Stimulated activated naive CD4-positive, alpha-beta T cell (primary cell): Measurements from ENCODE around the gene TMEM217.
"Not testable (repeated sequence)": the region's sequence is repeated elsewhere in the genome, so short reads cannot be mapped to it uniquely, and the experiment has no call there.

Experiments used
- DNase-seq, 6 experiments: peaks; one replicate each; lab custom pipeline; 2025; lab: John Stamatoyannopoulos, UW

TMEM217 gene

DNA sequence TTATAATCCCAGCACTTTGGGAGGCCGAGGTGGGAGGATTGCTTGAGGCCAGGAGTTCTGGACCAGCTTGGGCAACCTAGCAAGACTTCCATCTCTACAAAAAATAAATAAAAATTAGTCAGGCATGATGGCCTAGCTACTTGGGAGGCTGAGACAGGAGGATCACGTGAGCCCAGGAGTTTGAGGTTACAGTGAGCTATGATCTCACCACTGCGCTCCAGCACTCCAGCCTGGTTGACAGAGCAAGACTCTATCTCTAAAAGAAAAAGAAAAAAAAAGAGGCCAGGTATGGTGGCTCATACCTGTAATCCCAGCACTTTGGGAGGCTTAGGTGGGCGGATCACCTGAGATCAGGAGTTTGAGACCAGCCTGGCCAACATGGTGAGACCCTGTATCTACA, 77.3 kb downstream of the TMEM217 start:
- not testable (repeated sequence) for DNase-seq

DNA sequence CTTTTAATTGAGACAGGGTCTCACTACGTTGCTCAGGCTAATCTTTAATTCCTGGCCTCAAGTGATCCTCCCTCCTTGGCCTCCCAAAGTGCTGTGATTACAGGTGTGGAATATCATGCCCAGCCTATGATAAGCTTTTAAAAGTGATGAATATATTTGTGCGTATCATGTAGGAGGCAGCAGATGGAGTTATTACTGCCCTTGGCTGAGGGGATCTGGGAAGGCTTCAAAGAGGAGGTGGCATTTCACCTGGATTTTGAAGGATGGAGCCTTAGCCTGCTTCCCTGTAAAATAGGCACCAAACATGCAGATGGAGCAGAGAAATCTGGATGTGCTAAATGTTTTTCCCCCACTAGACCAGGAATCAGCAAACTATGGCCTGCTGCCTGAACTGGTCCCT, 77.9 kb downstream of the TMEM217 start:
- DNase-seq, result no peak

DNA sequence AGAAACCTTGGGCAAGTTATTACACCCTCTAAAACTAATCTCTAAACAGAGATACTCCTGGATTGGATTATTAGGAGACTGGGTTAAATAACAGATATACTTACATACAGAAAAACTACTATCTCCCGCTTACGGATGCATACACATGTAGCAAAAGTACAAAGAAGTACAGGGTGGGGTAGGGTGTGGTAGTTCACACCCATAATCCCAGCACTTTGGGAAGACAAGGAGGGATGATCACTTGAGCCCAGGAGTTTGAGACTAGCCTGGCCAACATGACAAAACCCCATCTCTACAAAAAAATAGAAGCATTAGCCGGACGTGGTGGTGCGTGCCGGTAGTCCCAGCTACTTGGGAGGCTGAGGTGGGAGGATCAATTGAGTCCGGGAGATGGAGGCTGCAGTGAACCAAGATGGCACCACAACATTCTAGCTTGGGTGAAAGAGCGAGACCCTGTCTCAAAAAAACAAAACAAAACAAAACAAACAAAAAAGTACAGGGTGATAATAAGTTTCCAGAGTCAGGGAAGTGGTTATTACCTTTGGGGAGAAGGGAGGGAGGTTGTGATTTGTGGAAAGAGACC, 79.9 kb downstream of the TMEM217 start:
- DNase-seq, result no peak

DNA sequence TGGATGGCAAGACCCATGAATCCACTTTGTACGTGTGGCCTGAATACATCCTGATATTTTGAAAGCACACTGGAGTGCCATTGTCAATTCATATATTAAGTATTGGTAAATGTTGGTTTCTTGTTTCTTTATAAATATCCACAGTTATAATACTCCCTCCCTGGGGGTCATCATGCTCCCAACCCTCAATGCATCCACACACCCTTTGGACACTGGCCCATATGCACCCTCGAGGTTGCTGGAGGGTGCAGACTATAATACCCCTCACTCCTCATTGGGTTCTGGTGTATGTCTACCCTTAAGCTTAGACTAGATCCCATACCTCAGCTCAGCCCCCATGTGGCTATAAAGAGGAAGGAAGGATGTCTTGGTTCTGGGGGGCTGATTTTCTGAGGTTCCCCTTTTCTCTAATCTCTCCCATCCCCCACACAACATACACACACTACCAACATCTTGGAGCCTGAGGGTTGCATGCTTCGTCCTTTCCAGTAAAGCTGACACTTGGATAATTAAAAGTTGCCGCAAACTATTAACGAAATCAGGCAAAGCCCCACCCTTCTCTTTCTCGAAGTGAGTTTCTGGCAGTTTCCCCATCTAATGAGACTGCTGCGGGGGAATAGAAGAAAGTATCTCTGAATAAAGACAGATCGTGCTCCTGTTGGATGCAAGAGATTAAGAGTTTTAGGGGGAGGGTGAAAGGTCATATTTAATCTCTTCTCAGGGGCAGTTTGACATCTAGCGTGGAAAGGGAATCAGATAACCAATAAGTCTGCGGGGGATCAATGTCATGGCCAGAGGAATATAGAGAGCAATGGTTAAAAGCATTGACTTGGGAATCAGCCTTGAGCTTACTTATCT, 80.6 kb downstream of the TMEM217 start:
- DNase-seq, result no peak

DNA sequence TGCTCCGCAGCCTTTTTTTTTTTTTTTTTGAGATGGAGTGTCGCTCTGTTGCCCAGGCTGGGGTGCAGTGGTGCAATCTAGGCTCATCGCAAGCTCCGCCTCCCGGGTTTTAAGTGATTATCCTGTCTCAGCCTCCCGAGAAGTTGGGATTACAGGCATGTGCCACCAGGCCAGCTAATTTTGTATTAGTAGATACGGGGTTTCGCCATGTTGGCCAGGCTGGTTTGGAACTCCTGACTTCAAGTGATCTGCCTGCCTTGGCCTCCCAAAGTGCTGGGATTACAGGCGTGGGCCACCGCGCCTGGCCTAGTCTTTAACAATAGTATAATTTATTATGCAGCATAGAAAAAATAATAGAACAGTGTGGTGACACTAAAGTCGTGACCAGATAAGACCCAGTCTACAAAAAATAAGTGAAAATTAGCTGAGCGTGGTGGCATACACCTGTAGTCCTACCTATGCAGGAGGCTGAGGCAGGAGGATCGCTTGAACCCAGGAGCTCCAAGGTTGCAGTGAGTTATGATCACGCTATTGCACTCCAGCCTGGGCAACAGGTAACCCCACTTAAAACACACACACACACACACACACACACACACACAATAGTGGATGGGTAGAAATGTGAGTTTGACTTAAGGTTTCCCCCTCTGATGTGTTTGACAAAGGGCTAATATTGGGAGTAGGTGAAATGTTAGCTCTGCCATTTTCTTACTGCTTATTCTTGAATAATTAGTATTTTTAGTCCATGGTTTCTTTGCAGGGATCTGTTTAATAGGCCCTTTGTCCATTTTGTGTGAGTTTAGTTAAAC, 81.5 kb downstream of the TMEM217 start:
- DNase-seq, result no peak

DNA sequence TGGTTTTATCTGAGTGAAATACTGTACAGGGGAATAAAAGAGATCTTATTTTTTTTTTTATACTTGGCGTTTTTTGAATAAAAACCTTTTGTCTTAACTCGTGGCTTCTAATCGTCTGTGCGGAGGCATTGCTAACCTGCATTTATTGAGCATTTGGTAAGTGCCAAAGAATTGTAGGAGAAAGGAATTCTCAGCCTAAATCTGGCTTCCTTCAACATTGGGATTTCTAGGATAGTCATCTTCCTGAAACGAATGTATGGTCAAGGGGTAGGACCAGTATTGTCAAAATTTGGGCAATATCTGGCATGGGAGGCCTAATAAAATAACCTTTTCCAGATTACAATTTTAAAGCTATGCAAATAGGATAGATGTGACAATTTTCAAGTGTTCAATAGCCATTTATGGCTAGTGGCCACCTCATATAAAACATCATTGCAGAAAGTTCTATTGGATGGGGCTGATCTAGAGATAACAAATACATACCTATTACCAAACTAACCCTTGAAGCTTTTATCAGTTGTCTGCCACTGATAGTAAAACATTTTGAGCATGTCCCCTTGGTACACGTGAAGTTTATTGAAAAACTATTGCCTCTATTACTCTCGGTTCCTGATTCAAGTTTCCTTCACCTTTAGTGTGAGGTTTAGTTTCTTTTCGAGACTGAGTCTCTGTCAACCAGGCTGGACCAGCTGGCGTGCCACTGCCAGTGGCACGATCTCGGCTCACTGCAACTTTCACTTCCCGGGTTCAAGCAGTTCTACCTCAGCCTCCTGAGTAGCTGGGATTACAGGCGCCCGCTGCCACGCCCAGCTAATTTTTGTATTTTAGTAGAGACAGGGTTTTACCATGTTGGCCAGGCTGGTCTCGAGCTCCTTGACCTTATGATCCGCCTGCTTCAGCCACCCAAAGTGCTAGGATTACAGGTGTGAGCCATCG, 82.3 kb downstream of the TMEM217 start:
- no peak for DNase-seq

DNA sequence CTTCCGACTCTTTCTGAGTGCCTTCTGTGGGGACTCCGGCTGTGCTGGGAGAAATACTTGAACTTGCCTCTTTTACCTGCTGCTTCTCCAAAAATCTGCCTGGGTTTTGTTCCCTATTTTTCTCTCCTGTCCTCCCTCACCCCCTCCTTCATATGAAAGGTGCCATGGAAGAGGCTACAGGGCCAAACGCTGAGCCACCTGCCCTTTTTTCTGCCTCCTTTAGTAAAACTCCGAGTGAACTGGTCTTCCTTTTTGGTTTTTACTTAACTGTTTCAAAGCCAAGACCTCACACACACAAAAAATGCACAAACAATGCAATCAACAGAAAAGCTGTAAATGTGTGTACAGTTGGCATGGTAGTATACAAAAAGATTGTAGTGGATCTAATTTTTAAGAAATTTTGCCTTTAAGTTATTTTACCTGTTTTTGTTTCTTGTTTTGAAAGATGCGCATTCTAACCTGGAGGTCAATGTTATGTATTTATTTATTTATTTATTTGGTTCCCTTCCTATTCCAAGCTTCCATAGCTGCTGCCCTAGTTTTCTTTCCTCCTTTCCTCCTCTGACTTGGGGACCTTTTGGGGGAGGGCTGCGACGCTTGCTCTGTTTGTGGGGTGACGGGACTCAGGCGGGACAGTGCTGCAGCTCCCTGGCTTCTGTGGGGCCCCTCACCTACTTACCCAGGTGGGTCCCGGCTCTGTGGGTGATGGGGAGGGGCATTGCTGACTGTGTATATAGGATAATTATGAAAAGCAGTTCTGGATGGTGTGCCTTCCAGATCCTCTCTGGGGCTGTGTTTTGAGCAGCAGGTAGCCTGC, 83.2 kb downstream of the TMEM217 start:
- no peak for DNase-seq

DNA sequence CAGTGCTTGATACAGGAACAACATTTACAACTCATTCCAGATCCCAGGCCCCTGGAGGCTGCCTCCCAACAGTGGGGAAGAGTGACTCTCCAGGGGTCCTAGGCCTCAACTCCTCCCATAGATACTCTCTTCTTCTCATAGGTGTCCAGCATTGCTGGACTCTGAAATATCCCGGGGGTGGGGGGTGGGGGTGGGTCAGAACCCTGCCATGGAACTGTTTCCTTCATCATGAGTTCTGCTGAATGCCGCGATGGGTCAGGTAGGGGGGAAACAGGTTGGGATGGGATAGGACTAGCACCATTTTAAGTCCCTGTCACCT, 83.8 kb downstream of the TMEM217 start:
- DNase-seq, result no peak

DNA sequence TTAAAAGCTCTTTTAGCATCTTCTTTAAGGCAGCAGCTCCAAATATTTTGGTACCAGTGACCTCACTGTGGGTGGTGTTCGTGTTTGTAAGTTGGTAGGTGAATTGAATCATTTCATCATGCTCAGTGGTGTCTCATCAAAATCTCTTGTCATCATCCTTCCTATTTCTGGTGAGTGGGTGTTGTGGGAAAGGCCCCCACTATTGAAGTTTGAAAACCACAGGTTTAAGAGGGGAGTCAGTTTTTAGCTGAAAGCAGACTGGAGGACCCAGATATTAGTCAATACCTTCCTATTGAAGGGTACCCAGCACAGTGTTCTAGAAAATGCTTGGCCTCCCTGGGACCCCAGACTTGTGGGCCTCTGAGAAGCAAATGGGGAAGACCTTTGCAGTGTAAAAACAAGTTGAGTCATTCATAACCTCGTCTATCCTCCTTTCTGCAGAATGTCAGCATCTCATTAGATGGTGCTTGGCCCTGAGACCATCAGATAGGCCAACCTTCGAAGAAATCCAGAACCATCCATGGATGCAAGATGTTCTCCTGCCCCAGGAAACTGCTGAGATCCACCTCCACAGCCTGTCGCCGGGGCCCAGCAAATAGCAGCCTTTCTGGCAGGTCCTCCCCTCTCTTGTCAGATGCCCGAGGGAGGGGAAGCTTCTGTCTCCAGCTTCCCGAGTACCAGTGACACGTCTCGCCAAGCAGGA, 84.3 kb downstream of the TMEM217 start:
- DNase-seq, result peak in 1 of 6 experiments; percentile 34

DNA sequence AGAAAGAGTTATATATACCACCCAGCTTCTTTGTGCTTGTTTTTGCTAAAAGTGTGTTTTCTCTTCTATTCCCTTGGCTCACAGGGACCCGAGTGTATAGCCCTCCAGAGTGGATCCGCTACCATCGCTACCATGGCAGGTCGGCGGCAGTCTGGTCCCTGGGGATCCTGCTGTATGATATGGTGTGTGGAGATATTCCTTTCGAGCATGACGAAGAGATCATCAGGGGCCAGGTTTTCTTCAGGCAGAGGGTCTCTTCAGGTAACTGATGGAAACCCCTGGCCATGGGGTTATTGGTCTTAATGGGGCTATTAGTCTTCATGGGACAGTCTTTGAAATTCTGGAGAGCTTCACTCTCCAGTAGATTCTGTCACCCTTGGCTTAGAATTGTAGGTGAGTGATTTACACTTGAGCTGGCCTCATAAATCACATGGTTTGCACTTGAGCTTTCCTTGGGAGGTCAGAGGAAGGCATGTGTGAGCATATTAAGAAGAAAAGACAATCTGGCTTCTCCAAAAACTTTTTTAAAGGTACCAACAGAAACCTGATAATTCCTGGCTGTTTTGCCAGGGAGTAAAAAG, 84.9 kb downstream of the TMEM217 start:
- no peak for DNase-seq

DNA sequence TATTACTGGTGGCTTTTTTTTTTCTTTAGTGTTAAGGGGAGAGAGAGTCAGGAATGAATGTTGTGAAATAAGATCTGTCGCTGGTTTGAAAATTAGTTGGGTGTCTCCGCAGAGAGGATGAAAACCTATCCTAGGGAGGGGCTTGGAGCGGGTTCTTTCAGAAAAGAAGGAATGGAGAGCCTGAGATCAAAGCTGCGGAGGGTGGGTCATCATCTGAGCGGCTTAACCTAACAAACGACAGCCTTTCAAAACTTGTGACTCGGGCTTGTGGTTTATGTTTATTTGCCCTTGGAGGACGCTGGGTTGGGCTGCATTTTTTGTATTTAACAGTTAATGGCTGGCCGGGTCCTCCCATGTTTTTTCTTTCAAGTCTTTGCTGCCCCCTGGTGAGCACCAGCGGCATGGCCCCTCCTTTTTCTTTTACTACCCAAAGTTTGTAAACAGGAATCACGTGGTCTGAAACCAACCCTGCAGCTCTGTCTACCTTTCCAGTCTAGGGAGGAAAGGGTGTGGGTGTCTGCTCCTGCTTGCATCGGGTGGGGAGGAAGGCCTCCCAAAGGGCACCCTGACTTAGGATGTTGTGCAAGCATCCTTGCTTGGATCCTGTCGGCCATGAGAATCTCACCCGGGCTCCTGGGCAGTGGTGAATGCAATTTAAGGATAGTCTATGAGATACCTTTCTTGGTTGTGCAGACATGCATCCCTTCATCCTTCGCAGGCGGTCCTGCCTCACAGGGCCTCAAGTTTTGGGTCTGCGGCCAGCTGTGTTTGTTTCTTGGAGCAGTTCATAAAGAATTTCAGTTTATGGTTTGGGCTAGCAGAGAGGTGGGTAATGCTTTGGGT, 85.8 kb downstream of the TMEM217 start:
- peak; percentile 82 to 97 (median 90) for DNase-seq

DNA sequence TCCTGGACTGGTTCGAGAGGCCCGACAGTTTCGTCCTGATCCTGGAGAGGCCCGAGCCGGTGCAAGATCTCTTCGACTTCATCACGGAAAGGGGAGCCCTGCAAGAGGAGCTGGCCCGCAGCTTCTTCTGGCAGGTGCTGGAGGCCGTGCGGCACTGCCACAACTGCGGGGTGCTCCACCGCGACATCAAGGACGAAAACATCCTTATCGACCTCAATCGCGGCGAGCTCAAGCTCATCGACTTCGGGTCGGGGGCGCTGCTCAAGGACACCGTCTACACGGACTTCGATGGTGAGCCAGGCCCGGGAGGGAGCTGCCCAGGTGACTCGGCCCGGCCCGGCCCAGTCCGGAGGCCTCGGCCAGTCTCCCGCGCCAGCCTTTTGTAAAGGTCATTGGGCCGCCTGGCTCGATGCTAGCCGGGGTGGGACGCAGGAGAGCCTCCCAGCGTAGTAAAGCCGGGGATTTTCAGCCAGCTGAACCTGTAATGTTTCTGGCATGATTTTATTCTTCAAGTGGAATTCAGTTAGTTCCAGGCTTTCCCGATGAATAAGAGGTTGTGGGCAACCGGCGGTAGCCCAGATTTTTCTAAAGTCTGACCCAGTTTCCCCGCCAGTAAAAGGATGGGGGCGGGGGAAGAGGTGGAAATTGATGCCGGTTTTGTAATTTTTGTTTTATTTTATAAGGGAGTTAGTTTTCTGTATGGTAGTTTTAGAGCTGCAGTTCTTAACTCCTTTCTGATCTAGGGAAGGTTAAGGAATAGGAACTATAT, 86.6 kb downstream of the TMEM217 start:
- DNase-seq, result peak; percentile 16 to 57 (median 33)

DNA sequence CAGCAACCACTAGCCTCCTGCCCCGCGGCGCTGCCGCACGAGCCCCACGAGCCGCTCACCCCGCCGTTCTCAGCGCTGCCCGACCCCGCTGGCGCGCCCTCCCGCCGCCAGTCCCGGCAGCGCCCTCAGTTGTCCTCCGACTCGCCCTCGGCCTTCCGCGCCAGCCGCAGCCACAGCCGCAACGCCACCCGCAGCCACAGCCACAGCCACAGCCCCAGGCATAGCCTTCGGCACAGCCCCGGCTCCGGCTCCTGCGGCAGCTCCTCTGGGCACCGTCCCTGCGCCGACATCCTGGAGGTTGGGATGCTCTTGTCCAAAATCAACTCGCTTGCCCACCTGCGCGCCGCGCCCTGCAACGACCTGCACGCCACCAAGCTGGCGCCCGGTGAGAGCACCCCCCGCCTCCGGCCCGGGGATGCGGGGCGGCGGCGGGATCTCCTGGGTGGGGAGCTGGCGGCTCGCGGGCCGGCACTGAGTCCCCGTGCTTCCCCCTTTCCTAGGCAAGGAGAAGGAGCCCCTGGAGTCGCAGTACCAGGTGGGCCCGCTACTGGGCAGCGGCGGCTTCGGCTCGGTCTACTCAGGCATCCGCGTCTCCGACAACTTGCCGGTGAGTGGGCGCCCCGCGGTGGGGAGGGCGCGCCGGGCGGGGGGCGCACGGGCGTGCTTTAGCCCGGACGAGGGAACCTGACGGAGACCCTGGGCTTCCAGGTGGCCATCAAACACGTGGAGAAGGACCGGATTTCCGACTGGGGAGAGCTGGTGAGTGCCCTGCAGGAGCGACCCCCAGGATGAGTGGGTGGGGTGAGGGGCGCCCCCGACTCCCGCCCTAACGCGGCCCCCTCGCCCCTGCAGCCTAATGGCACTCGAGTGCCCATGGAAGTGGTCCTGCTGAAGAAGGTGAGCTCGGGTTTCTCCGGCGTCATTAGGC, 87.4 kb downstream of the TMEM217 start:
- DNase-seq, result peak in 4 of 6 experiments; percentile 41 to 54 (median 47)

DNA sequence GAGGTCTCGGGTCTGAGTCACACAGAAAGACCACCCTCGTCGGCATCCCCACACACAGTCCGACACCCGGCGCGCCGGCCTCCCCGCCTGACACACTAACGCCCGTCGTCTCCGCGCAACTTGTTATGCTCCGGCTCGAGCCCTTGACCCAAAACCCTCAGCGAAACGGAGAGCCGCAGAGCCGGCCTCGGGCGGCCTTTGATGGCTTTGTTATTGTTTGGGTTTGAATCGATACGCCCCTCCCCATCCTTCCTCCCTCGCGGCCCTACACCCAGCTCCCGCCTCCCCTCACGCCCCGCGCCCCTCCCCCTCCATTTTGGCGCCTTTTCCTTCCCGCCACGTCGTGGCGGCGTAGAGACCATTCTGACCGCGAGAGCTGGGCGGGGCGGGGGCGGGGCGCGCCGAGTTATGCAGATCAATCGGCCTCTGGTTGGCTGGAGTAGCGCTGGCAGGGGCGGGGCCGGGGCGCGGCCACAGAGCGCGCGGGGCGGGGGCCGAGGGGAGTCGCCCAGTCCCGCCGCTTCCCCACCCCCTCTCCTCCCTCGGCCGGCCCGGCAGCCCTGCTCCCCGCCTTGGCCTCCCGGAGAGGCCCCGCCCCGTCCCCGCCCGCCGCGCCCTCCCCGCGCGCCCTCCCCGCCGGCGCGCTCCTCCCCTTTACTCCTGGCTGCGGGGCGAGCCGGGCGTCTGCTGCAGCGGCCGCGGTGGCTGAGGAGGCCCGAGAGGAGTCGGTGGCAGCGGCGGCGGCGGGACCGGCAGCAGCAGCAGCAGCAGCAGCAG, 88.3 kb downstream of the TMEM217 start, which contains the start of gene PIM1:
Gene PIM1, plus strand, starts transcription at position 657 of the 777 bp plus-strand sequence. CDS start 424 bp downstream, outside the sequence.
- DNase-seq, result peak; percentile 95 to 99 (median 98)

DNA sequence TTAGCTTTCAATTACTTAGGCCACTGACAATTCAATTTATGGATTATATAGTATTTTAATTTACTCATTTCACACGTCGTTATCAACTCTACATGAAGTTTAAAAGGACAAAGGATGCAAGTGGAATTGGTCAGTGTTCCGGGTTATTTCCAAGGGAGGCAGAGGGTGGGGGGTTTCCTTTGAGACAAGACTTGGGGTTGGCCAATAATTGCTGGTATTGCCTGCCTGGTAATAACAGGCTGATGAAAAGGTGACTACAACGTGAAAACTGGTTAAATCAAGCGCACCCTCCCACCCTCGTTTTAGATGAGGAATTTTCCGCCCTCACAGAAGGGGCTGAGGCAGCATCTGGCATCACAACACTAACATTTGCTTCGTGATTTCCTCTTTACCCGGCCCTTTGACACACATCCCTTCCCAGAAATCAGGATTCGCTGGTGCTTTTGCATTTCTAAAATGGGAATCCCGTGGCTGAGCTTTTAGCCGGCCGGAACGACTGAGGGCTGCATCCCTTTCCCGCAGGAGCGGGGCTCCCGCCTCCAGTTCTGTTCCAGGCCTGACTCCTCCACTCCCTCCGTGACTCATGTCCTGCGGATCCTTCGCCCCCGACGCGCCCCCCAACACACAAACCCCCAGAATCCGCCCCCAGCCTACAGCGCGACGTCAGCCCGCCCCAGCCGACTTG, 89.0 kb downstream of the TMEM217 start:
- DNase-seq, result peak; percentile 17 to 66 (median 42)
